GM13977 (cell line): Measurements from ENCODE around the gene KRTAP2-2.

Experiments
- DNase-seq: peaks from one replicate; pipeline ENCODE4 v3.0.0; 2012; ENCODE audit warnings: low spot score
- in situ Hi-C: fragments of 300-500 bp; cut with MboI; formaldehyde crosslinking; loops from one replicate; pipeline ENCODE4 v1.12.0; 2022; ENCODE audit warnings: low sequenced_read_pairs, low pct_unique_long_range_greater_than_20kb, mixed read lengths, inconsistent platforms; ENCODE audit not compliant: unreplicated experiment
- TF ChIP-seq, protein P1 (sequence below): IDR thresholded peaks from 2 replicates; pipeline ENCODE4 v1.5.1; 2012; ENCODE audit warnings: mild to moderate bottlenecking, control low read depth; ENCODE audit not compliant: insufficient read depth; ENCODE audit errors: extremely low read depth, missing control alignments

The KRTAP2-2 gene

DNA sequence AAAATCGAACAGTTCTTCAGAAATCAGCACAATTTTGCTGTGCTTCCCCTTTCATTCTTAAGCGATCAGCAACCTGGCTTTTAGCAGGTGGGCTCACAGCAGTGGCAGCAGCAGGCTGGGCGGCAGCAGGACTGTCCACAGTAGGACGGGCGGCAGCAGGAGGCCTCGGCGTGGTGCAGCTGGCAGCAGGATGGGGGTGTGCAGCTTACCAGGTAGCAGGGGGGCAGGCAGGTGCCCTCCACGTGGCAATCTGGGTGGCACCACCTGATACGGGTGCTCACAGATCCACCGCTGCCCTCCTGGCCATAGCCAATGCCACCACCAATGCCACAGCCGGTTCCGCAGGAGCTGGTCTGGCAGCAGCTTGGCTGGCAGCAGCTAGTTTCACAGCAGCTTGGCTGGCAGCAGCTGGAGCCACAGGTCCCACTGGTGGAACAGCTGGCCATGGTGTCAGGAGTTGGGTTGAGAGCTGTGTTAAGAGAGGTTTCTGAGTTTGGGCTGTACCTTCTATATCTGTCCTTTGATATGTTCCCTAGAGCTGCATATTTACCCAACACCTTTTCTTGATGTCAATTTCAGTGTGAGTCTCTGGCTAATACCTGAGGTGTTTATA is 25.3 kb downstream of the KRTAP2-2 start, which contains the start of gene KRTAP1-4:
Gene KRTAP1-4 (minus strand): TSS at position 563 of the 613 bp plus-strand sequence. CDS start 117 bp downstream, at position 446.
- in situ Hi-C loops = no loop called here
- TF ChIP-seq, protein P1, sequence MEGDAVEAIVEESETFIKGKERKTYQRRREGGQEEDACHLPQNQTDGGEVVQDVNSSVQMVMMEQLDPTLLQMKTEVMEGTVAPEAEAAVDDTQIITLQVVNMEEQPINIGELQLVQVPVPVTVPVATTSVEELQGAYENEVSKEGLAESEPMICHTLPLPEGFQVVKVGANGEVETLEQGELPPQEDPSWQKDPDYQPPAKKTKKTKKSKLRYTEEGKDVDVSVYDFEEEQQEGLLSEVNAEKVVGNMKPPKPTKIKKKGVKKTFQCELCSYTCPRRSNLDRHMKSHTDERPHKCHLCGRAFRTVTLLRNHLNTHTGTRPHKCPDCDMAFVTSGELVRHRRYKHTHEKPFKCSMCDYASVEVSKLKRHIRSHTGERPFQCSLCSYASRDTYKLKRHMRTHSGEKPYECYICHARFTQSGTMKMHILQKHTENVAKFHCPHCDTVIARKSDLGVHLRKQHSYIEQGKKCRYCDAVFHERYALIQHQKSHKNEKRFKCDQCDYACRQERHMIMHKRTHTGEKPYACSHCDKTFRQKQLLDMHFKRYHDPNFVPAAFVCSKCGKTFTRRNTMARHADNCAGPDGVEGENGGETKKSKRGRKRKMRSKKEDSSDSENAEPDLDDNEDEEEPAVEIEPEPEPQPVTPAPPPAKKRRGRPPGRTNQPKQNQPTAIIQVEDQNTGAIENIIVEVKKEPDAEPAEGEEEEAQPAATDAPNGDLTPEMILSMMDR = no peak
- no peak for DNase-seq

DNA sequence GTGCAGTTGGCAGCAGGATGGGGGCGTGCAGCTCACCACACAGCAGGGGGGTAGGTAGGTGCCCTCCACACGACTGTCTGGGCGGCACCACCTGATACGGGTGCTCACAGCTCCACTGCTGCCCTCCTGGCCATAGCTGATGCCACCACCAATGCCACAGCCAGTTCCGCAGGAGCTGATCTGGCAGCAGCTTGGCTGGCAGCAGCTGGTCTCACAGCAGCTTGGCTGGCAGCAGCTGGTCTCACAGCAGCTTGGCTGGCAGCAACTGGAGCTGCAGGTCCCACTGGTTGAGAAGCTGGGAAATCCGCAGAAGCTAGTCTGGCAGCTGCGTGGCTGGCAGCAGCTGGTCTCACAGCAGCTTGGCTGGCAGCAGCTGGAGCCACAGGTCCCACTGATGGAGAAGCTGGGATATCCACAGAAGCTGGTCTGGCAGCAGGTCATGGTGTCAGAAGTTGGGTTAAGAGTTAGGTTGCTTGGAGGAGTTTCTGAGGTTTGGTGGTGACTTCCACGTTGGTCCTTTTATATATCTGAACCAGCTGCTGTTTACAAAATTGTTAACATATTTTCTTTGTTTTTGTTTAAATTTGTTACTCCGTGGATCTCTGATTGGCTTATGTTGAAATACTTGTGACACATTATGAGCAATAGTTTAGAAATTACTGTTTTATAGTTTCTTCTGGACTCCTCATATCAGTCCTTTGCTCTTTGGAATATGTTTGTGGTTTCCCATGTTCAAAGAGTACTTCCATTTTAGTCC is 28.1 kb downstream of the KRTAP2-2 start, which contains the start of gene KRTAP1-5:
Gene KRTAP1-5 (minus strand): TSS at position 494 of the 757 bp plus-strand sequence. CDS start 53 bp downstream, at position 441.
- TF ChIP-seq, protein P1 = no peak
- in situ Hi-C loops = no loop called here
- no peak for DNase-seq

DNA sequence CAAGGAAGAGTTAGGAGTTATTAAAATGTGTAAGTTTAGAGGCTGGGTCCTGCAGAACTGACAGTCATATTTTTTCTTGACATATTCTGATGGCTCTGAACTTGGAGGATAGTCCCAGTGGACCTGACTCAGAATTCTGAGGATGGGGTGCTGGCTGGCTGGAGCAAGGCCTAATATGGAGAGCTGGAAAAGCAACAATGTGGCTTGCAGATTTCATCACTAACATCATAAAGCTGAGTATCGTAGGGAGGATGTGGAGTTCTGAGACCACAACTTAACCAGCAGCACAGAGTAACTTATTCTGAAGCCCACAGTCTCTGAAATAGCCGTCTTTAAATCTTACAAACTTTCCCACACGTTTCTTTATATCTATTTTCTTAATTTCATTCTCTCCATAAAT is 30.3 kb downstream of the KRTAP2-2 start:
- TF ChIP-seq, protein P1 = no peak
- in situ Hi-C loops = no loop called here
- no peak for DNase-seq

DNA sequence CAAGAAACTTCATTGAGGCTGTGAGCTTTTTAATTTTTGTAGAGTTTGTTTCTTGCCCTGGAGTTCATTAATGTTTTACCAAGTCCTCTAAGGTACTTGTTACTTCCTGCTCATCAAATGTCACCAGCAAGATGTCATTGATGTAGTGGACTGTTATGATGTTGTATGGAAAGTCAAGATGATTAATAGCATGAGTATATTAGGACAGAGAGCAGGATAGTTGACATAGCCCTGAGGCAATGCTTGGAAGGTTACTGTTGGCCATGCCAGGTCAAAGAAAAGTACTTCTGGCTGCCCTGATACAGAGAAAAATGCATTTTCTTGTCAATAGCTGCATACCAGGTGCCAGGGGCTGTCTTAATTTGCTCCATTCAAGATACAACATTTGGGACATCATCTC is 34.7 kb downstream of the KRTAP2-2 start:
- TF ChIP-seq, protein P1 = no peak
- no peak for DNase-seq
- in situ Hi-C loops = no loop called here

DNA sequence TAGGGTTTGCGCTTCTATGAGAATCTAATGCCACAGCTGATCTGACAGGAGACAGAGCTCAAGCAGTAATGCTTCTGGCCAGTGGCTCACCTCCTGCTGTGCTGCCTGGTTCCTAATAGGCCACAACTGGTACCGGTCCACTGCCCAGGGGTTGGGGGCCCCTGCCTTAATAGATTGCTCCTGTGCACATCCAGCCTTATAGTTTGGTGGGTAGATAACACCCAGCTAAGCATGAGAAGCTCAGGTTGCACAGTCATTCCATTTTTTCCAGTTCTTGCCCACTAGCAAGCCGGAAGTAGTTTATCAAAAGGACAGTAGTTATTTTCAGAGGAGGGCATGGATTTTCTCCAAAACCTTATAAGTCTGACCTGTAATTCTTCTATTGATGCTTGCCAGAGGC is 35.6 kb downstream of the KRTAP2-2 start:
- DNase-seq = no peak
- in situ Hi-C loops = no loop called here
- TF ChIP-seq, protein P1 = no peak

DNA sequence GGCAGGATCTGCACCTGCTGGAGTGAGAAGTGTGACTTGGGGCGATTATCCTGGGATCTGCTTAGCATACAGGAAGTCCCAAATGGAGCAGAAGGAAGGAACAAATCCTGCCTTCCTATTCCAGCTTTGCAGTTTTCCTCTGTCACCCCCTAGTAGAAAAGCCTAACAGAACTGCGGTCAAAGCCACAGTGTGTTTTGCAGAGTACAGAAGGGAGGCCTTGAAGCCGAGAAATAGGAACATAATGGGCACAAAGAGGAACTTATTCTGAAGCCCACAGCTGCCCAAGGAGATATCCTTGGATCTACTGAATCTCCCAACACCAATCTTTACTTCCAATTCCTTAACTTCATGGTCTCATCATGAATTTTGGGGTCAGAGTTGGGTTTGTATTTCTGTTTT is 36.5 kb downstream of the KRTAP2-2 start:
- in situ Hi-C loops = no loop called here
- TF ChIP-seq, protein P1 = no peak
- no peak for DNase-seq
